HG03159 (cell line): ENCODE results near the gene ARPP21.
"Not testable (repeated sequence)": the region's sequence is repeated elsewhere in the genome, so short reads cannot be mapped to it uniquely, and the experiment has no call there.

Source experiments
- ATAC-seq: cut with Tn5 transposase; IDR thresholded peaks from one replicate; pipeline ENCODE4 v1.9.1; 2021; ENCODE audit warnings: mild to moderate bottlenecking, moderate library complexity; ENCODE audit not compliant: unreplicated experiment

The ARPP21 gene

DNA sequence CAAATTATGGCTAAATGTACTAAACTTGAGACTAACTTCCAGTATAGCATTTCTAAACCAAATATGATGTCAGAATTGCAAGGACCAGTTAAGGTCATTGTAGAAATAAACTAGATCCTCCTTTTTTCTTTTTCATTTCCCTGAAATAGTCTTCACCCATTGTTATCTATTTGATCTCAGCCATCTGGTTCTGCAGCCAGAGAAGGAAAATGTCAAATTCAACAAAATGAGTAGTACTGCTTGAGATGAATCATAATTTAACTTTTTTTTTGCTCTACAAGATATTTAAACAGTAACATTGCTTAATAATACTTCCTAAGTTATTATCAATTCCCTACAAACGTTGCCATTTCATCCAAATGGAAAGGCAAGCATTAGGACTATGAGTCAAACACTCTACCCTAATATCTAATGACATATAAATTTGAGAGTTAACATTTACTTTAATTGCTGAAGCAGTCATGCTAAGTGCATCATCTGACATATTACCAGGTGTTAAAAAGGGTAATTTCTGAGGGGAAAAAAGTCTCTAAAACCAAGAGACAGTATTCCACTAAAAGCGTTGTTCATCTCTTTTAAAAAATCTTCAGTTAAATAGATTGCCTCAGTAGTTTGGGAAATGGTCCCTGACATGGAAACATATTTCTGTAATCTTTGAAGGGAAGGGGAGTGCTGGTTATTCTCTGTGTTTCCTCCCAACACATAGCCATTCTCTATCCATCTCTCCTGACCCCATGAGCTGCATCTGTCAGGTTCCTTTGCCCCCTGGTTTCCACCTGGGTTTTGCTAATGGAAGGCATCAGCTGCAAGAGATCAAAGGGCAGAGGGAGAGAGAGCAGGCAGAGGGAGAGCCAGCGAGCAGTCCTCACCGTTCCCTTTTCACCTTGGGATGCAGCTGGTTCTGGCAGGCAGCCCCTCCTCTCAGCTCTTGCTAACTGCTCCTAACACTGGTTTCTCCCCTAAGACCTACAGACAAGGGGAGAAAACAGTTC, 138.5 kb downstream of the ARPP21 start:
- ATAC-seq = no peak

DNA sequence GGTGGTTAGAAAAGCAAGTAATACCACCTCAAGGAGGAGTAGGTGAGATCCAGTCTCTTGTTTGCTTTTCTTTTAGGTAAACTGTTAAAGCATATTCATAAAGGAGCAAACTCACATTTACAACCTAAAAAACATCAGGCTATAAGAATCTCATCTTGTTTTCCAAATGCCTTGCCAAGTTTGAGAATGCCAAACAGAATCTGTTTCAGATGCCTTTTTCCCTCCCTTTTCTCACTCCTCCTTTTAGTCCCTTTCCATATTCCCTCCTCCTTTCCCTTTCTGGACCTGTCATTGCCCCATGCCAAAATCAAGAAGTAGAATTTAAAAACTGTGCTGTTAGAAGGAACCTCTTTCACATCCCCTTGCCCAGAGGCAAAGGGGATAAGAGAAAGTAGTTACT, 140.3 kb downstream of the ARPP21 start:
- ATAC-seq = no peak

DNA sequence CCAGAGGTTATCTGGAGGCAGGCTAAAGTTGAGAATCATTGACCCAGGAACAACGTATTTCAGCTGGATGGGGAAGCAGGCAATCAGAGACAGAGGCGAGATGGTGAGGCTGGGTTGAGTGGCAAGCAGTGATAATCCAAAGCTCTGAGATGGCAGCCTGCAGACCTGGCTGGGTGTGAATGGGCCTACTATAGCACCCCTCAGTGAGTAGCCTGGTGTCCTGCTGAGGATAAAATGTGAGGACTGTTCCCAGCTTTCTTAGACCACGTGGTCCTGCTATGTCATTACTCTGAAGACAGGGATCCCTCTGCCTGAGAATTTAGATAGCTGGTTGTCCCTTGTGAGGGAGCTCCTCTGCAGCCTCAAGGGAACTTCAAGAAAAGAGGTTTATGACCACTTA, 141.5 kb downstream of the ARPP21 start:
- no peak for ATAC-seq

DNA sequence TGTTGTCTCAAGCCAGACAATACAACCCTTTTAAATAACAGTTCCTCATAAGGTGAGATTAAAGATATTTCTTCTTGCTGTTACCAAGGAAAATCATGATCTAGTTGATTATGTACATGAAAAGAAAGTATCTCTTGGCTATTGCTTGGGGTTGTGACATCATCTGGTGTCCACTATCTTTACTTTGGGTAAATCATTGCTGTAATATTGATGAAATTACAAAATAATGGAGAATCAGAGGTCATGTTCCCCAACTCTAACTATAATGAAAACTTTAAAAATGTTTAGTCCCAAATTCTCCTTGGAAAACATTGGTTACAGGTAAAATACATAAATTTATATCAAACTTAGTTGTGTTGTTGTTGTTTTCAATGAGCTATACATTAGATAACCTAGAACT, 142.2 kb downstream of the ARPP21 start:
- ATAC-seq = no peak

DNA sequence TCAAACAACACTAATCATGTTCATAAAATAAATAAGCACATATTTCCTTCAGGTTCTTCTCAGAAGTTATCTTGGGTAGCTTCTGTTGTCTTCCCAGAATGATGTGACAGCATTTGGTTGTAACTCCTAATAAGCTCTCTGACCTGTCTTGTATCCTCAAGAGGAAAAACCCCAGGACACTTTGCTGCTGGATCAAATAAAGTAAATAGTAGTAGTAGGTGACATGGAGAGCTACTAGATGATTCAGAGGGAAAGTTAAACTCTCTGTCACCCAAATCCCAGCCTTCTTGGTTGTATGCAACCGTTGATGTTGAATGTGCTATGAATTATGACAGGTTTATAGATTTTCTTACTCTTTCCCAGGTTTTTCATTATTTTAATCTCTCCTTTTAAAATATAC, 143.0 kb downstream of the ARPP21 start:
- no peak for ATAC-seq

DNA sequence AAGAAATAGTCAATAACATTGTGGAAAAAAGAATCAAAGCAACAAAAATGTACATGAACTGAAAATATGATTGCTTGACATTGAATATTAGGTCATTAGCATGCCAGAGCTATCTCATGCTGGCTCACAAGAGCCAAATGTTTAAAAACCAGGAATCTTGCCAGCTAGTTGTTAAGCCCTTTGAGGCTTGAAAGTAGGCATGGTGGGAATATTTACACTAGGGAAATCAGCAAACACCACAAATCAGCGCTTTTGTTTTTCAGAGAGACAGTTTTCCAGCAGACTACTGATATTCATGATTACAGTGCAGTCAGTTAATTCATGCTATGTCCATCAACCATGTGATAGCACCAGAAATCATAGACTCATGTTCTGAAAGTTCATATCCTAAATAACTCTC, 144.8 kb downstream of the ARPP21 start:
- no peak for ATAC-seq

DNA sequence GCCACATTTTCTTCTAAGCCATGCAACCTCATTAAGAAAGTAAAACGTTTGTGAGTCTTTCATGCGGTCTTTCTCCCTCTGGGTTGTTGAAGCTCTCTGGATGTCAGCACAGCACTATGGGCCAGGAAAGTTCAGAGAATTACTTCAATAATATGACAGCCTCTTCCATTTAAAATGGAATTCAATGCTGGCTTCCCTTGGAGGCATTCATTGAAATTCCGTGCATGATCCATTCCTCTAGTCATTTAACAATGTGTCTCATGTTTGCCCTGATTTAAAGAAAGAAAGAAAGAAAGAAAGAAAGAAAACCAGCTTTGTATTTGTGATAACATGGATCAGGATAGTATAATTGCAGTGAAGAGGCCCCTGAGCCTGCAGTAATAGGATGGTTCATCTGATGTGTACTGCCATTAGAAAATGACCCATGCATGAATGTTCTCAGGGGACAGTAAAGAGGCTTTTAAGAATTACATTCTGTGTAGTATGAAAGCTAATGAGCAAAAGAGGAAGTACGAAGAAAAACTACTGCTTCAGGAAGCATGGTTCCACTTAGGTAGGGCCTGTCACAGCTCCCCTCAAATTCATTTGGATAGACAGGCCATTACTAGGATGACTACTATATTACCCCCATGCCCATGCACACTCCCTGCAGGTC, 146.0 kb downstream of the ARPP21 start:
- ATAC-seq = no peak

DNA sequence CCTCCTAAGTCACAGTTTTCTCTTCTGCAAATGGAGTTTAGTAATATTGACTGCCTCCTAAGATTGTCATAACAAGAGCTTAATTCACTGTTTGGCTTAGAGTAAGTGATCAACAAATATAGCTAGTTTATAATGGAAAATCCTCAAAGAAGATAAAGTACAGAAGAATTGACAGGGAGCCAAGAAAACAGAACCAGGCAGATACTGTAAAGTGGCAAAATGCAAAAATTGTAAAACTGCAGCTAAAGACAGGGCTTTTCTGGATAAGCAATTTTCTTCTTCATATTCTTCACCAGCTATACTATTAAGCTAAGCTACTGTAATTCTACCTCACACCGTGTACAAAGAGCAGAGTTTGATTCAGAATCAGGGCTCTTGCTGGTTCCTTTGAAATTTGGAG, 148.6 kb downstream of the ARPP21 start:
- no peak for ATAC-seq

DNA sequence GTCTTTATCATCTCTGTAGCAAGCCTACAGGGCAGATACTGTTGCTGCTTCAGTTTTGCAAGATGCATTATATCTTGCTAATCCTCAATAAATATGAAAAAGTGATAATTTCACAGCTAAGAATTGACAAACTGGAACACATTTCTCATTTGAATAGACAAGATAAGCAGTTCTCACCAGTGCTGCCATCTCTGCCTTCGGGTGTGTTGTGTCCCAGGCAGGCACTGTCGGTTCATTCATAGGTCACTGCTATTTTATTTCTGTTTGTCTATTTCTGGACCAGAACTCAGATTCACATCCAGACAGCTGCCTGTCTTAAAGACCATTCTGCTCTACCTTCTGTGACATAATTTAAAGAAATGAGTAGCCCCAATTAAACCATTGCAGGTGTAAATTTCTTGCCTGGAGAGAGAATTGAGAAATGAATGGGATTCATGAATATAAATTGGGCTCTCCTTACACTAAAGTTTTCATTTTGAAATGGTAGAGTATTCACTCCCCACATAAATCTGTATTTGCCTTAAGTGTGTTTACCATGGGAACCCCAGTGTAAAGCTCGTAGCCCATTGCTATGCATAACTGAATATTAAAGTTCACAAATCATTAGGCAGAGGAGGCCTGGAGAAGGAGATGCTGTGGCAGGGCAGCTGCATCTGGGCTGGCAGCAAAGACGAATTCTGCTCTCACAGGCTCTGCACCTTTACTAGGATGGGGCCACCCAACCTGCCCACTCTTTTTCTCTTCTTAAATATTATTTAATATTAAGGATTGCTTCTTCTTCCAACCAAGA, 149.9 kb downstream of the ARPP21 start:
- no peak for ATAC-seq

DNA sequence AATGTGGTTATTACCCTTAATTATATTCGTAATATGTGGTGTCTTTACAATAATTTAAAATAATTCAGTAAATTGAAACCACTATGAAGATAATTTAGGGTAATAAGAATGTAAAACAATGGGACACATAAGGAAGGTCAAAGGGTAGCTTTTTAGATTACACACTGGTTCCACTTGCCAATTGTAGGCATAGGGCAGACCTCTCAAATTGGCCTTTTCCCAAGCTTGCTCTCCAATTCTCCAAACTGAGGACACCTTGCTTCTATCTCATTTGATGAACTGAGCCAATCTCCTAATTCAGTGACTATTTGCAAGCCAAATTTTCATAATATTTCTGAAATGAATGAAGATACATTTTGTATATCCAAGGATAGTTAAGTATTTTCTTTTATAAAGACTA, 151.4 kb downstream of the ARPP21 start:
- no peak for ATAC-seq

DNA sequence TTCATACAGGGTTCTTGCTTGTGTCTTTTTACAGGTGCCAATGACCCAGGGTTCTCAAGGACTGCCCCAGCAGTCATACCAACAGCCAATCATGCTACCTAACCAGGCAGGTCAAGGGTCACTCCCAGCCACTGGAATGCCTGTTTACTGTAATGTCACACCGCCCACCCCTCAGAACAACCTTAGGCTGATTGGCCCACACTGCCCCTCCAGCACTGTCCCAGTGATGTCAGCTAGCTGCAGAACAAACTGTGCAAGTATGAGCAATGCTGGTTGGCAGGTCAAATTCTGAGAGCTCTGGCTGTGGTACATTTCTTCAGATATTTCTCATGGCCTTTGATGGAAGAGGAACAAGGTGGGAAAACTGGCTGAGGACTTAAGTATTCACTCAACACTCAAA, 154.3 kb downstream of the ARPP21 start:
- no peak for ATAC-seq

DNA sequence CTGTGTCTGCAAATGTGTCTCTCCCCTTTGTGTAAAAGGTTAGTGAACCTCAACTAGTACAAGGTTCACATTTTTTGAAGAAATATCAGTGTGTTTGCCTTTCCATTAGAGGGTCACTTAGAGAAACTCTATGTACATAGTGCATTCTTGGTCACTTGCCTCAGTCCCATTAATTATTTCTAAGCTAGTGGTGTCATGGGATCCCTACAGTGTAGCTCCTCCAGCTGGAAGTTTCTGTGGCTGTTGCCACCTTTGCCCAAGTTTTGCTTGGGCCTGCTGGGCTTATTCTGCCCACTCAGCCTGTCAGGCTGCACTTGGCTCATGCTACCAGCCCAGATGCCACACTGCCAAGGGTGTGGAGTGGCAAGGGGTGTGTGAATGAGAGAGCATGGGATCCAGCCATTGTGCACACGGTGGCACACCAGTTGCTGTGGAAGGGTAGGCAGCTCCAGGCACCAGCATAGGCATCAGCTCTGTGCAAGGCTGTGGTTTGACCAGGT, 161.7 kb downstream of the ARPP21 start:
- ATAC-seq = no peak

DNA sequence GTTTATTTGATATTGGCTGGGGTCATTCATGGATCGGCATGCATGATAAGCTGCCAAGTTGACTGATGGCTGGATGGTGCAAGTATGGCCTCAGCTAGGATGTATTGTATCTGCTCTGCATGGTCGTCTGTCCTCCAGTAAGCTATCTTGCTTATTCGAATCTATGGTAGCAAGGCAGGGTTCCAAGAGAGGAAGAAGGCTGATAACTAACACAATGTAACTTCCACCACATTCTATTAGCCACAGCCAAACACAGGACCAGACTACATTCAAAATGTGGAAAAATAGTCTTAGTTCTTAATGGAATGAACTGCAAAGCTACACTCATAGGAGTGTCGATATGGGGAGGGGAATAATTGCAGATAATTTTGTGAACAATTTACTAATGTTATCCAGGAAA, 175.2 kb downstream of the ARPP21 start:
- no peak for ATAC-seq

DNA sequence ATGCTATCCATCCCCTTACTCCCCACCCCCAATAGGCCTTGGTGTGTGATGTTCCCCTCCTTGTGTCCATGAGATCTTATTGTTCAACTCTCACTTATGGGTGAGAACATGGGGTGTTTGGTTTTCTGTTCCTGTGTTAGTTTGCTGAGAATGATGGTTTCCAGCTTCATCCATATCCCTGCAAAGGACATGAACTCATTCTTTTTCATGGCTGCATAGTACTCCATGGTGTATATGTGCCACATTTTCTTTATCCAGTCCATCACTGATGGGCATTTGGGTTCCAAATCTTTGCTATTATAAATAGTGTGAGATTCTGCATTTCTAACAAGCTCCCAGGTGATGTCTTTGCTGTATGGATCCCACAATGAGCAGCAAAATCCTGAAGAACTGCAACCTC, 176.5 kb downstream of the ARPP21 start:
- ATAC-seq = not testable (repeated sequence)

DNA sequence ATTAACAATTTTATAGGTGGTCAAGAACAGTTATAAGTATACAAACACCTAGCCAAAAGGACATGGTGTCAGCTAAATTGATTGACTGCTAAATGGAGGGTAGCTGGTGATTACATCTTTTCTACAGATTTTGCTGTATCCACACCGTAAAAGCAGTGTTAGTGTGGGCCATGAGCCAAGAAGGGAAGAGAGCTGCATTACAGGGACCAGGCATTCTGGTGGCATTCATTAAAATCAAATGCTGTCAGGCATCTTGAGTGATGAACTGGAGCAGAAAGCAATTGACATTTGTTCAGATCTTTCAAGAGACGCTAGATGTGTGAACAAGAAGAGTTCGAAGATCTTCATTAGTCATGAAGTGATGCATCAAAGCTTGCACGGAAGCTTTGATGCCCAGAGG, 177.9 kb downstream of the ARPP21 start:
- ATAC-seq = no peak

DNA sequence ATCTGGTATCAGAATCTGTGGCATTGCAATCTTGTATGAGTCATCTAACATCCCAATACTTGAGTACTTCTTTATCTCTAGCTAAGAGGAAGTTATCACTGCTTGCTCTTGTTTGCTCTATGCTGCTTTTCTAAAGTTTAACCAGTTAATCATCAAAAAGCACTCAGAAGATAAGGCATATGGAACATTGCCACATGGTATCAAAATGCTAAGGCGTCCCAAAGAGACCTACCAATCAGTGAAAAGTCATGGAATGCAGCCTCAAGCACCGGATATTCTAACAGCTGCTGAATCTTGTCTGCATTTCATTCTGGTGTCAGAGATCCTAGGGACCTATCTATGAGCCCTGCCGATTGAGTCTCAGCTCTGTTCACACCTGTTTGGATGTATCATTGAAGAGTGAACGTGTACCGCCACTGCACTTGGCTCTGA, 192.8 kb downstream of the ARPP21 start:
- no peak for ATAC-seq
